Spleen (tissue), 7 donors: Measurements from ENCODE around the gene HMCN2.

Experiments
- CTCF ChIP-seq, 11 experiments: fragments of 200-600 bp in 7 of 11; fragments of 450-650 bp in 4 of 11; sonication (generic) in 4 of 11; IDR thresholded peaks in 8 of 11; conservative IDR thresholded peaks in 3 of 11; 1 replicate in 7 of 11; 2 replicates in 4 of 11; pipeline versions ENCODE4 v1.4.0 to v1.8.0; 2016 to 2021; ENCODE audit warnings: antibody characterized with exemption in 11 of 11, inconsistent platforms in 4 of 11, mild to moderate bottlenecking in 1 of 11
- POLR2AphosphoS5 ChIP-seq, 3 donors: sonication (generic); formaldehyde crosslinking; IDR thresholded peaks; one replicate each; pipeline ENCODE4 v1.5.1; 2017; ENCODE audit warnings: antibody characterized with exemption in 3 of 3
- donor health status: DM: no; HTN: no; CAD: no; lungs with moderate emphysema.
- donor health status: DM: no; HTN: no; CAD: no.
- donor health status: DM: no; HTN: no; CAD: no.

DNA sequence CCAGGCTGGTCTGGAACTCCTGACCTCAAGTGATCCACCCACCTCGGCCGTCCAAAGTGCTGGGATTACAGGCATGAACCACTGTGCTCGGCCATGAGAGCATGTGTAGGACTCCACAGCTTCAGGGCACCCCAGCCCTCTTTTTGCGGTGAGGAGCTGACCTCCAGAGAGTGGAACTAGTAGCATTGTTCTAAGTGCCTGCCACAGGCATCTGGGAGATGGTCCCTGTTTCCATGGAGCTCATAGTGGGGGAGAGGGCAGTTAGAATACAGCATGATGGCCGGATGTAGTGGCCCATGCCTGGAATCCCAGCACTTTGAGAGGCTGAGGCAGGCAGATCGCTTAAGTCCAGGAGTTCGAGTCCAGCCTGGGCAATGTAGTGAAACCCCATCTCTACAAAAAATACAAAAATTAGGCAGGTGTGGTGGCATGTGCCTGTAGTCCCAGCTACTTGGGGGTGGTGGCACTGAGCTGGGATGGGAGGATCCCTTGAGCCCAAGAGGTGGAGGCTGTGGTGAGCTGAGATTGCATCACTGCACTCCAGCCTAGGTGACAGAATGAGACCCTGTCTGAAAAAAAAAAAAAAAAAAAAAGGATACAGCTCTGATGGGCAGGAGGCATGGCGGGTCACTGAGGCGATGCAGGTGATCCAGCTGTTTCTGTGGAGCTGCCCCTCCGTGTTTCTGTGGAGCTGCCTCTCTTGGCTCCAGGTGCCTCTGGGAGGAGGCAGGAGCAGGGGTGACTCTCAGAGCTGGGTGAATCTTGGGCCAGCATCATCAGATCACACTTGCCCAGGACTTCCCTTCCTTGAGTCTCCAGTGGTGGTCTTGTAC lies 183.4 kb downstream of the HMCN2 start:
- TF ChIP-seq CTCF (IDR thresholded peaks at IDR 0.05 in 8 of 11, conservative IDR thresholded peaks at IDR 0.05 in 3 of 11) (no peak), POLR2AphosphoS5 (IDR thresholded peaks at IDR 0.05) (no peak)
